ENCODE results near the gene FRMPD1.
"Not testable (repeated sequence)": the region's sequence is repeated elsewhere in the genome, so short reads cannot be mapped to it uniquely, and the experiment has no call there.

The FRMPD1 gene

DNA sequence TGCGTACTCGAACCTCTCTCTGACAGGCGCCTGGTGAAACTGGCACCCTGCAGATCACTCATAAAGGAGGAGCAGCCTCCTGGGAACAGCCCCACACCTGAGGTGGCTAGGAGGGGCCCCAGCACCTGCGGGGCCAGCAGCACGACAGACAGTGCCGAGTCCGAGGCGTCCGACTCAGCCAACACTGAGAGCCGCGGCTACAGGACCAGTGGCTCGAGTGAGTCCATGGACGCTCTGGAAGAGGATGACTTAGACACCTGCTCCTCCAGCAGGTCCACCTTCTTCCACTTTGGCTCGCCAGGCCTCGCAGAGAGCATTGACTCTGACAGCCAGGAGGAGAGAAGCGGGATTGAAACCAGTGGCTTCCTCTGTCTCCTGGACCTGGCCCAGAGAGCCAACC, 89.4 kb downstream of the FRMPD1 start:
- no peak for DNase-seq

DNA sequence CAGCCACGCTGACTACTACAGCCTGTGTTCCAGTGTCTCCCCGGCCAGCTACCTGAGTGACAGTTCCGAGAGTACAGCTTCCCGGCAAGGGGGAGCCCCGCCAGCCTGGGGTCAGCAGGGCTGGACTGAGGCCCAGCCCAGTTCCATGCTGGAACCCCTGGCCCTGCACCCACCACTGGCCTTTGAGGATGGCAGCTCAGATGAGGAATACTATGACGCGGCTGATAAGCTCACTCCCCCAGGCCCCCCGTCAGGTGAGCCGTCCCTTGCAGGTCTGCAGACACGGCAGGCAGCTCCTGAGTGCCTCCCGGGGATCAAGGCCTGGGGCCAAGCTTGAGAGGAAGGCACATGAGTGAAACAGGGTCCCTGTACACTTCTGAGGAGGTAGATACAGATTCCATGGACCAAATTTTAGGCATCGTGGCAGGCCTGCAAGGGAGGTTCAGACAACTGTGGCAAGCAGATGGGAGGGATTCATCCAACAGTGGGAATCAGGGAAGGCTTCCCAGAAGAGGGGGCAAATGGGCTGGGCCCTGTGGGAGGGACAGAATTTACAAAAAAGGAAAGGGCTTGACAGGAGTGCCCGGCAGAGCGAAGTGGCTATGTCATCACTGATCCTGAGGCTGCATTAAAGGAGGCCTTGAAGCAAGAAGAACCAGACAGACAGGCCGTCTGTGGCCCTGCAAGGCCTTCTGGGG, 90.0 kb downstream of the FRMPD1 start:
- no peak for DNase-seq

GRCh38 chr9:37745970-37746369, 95.2 kb downstream of the FRMPD1 start:
- no peak for DNase-seq

DNA sequence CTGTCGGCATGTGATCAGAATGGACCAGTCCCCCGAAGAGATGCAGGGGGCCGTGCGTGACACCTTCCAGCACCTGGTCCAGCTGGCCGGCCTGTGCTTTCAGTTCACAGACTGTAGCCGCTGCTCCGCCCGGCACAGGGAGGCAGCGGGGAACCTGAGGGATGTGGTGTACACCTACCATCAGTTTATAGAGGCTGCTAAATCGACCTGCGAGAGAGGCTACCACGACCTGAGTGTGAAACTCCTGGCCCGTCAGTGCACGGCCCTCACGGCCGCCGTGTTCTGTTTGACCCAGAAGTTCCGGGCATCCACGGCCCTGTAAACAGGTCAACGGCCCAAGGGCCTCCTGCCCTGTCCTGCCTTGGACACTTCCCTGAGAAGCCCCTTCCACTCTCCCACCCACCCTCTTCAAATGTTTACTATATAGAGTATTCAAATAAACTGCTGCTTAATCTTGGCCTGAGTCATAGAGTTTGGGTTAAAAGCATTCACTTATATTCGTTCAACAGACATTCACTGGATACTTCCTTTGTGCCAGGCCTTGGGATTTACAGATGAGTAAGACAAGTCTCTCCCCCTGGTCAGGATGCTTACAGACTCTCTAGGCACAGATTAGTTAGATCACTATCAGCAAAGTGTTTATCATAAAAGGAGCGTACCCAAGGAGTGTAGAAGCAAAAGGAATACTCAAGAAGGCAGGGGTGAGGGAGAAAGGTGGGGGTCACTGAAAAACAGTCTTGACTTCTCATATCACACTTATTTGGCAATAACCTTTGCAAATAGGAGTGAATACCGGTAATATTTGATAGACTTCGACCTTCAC, 95.9 kb downstream of the FRMPD1 start:
- DNase-seq = no peak

GRCh38 chr9:37747271-37747753, 96.6 kb downstream of the FRMPD1 start:
- DNase-seq = peak; percentile 62

GRCh38 chr9:37749129-37749528, 98.4 kb downstream of the FRMPD1 start:
- no peak for DNase-seq

- DNase-seq = no peak
Observed at GRCh38 chr9:37751186-37751585, 100.4 kb downstream of the FRMPD1 start.

DNA sequence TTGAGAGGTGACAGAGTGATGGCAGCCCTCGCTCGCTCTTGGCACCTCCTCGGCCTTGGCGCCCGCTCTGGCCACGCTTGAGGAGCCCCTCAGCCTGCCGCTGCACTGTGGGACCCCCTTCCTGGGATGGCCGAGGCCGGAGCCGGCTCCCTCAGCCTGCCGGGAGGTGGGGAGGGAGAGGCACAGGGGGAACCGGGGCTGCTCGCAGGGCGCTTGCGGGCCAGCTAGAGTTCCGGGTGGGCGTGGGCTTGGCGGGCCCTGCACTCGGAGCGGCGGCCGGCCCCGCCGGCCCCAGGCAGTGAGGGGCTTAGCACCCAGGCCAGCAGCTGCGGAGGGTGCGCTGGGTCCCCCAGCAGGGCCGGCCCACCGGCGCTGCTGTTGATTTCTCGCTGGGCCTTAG, 101.0 kb downstream of the FRMPD1 start:
- DNase-seq = not testable (repeated sequence)

- DNase-seq = not testable (repeated sequence)
Observed at GRCh38 chr9:37752112-37752511, 101.4 kb downstream of the FRMPD1 start.

DNA sequence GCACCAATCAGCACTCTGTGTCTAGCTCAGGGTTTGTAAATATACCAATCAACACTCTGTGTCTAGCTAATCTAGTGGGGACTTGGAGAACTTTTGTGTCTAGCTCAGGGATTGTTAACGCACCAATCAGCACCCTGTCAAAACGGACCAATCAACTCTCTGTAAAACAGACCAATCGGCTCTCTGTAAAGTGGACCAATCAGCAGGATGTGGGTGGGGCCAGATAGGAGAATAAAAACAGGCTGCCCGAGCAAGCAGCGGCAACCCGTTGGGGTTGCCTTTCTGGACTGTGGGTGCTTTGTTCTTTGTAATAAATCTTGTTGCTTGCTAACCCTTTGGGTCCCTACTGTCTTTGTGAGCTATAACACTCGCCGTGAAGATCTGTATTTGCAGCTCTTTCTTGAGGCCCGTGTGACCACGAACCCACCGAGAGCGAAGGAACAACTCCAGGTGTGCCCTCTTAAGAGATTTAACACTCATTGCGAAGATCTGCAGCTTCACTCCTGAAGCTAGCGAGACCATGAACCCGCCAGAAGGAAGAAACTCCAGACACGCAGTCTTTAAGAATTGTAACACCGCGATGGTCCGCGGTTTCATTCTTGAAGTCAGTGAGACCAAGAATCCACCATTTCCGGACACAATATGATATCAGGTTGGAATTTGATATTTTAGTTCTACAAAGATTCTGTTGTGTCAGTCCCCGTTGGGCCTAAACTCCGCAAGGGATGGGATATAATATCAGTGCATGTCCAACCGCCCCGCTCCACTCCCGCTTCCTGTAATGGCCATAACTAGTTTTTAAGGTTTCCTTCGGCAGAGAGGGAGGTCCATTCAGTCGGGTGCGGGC, 102.1 kb downstream of the FRMPD1 start:
- DNase-seq = peak; percentile 20

GRCh38 chr9:37753489-37754190, 102.9 kb downstream of the FRMPD1 start, which contains the start of gene TRMT10B:
Gene TRMT10B, plus strand, starts transcription at chr9:37753805. Its CDS starts 8,127 bp downstream, at chr9:37761932.
- DNase-seq = peak; percentile 76

GRCh38 chr9:37758747-37759146, 108.0 kb downstream of the FRMPD1 start:
- no peak for DNase-seq

- no peak for DNase-seq
Observed at GRCh38 chr9:37760416-37761161, 109.8 kb downstream of the FRMPD1 start.

DNA sequence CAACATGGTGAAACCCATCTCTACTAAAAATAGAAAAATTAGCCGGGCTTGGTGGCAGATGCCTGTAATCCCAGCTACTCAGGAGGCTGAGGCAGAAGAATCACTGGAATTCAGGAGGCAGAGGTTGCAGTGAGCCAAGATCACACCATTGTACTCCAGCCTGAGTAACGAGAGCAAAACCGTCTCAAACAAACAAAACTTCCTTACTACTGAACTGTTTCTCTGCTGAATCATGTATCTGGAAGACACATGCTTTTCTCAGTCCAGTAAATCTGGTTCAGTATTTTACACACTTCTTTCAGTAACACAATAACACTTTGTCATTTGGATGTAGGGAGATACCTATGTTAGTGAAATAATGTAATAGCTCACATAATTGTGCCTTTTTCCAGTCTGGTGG, 110.8 kb downstream of the FRMPD1 start:
- no peak for DNase-seq

GRCh38 chr9:37765263-37765662, 114.5 kb downstream of the FRMPD1 start:
- not testable (repeated sequence) for DNase-seq

- no peak for DNase-seq
Observed at GRCh38 chr9:37769306-37769705, 118.6 kb downstream of the FRMPD1 start.

DNA sequence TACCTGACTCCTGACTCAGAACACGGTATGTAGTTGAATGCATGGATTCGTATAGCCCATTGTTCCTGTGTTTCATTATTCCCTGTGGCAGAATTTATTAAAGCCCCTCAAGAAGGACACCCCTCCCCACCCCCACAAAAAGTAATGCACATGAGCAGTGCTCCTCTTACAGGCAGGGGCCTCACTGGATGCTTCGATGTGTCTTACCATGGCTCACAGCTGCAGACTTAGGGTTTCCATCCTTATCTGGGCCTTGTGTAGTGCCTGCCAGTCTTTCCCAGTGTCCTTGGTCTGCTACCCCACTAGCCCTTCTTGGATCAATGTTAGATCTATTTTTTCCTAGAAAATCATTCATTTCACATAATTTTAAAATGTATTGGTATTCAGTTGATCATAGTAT, 119.2 kb downstream of the FRMPD1 start:
- DNase-seq = no peak

DNA sequence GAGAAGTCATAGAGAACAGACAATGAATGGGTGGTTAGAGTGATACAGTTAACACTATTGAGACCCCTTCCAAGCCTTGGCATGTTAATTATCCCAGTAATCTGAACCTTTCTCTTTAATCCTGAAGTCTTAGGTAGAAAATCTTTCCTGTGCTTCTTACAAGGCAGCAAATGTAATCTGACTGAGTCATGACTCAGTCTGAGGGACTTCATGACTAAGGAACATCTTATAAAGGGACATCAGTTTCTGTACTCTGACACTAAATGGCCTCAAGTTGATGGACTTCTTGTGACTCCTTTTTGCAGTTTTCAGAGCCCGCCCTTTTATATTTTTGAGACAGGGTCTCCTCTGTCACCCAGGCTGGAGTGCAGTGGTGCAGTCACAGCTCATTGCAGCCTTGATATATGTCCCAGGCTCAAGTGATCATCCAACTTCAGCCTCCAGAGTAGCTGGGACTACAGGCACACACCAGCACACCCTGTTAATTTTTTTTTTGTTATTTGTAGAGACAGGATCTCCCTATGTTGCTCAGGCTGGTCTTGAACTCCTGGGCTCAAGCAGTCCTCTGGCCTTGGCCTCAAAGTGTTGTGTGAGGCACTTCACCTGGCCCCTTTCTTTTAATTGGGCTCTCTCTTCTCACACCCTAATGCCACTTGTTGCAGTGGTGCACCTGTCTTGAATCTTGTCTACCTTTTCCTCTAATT, 124.6 kb downstream of the FRMPD1 start:
- DNase-seq = no peak

- no peak for DNase-seq
Observed at GRCh38 chr9:37776328-37776727, 125.6 kb downstream of the FRMPD1 start.

- no peak for DNase-seq
Observed at GRCh38 chr9:37778534-37778933, 127.8 kb downstream of the FRMPD1 start.

- DNase-seq = no peak
Observed at GRCh38 chr9:37784291-37784615, 133.5 kb downstream of the FRMPD1 start.
